Mucosa of descending colon (tissue), 3 donors: ENCODE data around the gene TRIM40. TPM values are rescaled to one million over a fixed set of nuclear protein-coding genes. Genes with fewer than 3 reads are reported as not detected.
A peak's percentile ranks its signal among the peaks of the same experiment; 100 is the strongest.

ENCODE experiments used
- ATAC-seq: fragments of 200-7000 bp; cut with Tn5 transposase; one replicate; pipeline ENCODE4 v1.9.1; 2020; ENCODE audit warnings: mild to moderate bottlenecking, moderate library complexity
- DNase-seq, 3 donors: peaks; one replicate each; pipeline ENCODE4 v3.0.0-alpha.2; 2020
- H3K36me3 ChIP-seq: fragments of 200-600 bp; one replicate; pipeline ENCODE4 v1.8.0; 2021; ENCODE audit warnings: low read depth, mild to moderate bottlenecking
- H3K4me1 ChIP-seq: fragments of 200-600 bp; one replicate; pipeline ENCODE4 v1.8.0; 2021; ENCODE audit warnings: low read depth, mild to moderate bottlenecking
- H3K4me3 ChIP-seq: fragments of 200-600 bp; one replicate; pipeline ENCODE4 v1.8.0; 2021; ENCODE audit warnings: mild to moderate bottlenecking
- H3K9me3 ChIP-seq: fragments of 200-600 bp; one replicate; pipeline ENCODE4 v1.8.0; 2021; ENCODE audit warnings: mild to moderate bottlenecking
- intact Hi-C, 2 donors: fragments of 100-400 bp; cut with DNase I in 1 of 2; cut with micrococcal nuclease in 1 of 2; formaldehyde crosslinking; loops; one replicate each; pipeline versions ENCODE4 v1.11.0 to v1.11.1; 2022; cut with DNase I, micrococcal nuclease
- long read RNA-seq, 2 donors: library from polyadenylated mRNA; unstranded; transcript quantifications; one replicate each; pipeline ENCODE4 v2.0.0, GENCODE V29; 2019 to 2021
- total RNA-seq, 3 donors: library from RNA; stranded (reverse); fragmentation: NEBNext Ultra II Directional in 2 of 3; extraction: Animal tissue kit (Norgen Biotek cat#: 25700) in 2 of 3; gene quantifications; one replicate each; pipeline versions ENCODE4 v1.2.1 to v1.2.4, GENCODE V29; 2021 to 2023
- TF ChIP-seq, protein P1 (sequence below): fragments of 200-600 bp; IDR thresholded peaks from one replicate; pipeline ENCODE4 v1.8.0; 2022; ENCODE audit warnings: antibody characterized with exemption, mild to moderate bottlenecking
- donor health status: DM: no; HTN: no; CAD: no; lungs with moderate emphysema.
- donor health status: DM: no; HTN: no; CAD: no.
- donor health status: DM: no; HTN: yes; CAD: no.

Gene TRIM40, protein sequence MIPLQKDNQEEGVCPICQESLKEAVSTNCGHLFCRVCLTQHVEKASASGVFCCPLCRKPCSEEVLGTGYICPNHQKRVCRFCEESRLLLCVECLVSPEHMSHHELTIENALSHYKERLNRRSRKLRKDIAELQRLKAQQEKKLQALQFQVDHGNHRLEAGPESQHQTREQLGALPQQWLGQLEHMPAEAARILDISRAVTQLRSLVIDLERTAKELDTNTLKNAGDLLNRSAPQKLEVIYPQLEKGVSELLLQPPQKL
- 10 to 100 TPM; 19.8 to 37.3 (median 33.4) TPM for total RNA-seq
- long read RNA-seq, donor 1, partial matches to known transcripts: 1 of 4 reads
- long read RNA-seq, donor 1, other reads (novel, unspliced or antisense): 3 of 4 reads
- long read RNA-seq, donor 2, partial matches to known transcripts: 0 of 9 reads
- long read RNA-seq, donor 2, other reads (novel, unspliced or antisense): 8 of 9 reads

DNA sequence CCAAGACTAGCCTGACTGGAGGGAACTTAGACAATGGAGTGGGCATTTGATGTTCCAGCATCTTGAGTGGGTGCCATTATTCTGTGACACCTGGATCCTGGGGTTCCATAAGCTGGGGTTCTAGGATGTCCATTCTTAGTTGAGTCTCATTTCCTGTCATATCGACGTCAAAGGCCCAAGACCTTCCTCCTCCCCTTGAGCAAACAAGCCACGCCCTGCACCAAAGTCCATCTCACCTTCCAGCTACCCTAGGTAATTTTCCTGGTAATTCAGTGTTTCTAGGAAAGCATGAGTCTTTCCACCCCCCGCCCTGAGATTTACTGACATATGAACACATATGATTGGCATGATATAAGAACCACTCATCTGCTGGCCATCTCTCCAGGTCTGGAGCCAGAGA, at the start of gene TRIM40:
Gene TRIM40 (plus strand): TSS at position 384 of the 400 bp plus-strand sequence. CDS start 897 bp downstream, outside the sequence.
- TF ChIP-seq, protein P1, sequence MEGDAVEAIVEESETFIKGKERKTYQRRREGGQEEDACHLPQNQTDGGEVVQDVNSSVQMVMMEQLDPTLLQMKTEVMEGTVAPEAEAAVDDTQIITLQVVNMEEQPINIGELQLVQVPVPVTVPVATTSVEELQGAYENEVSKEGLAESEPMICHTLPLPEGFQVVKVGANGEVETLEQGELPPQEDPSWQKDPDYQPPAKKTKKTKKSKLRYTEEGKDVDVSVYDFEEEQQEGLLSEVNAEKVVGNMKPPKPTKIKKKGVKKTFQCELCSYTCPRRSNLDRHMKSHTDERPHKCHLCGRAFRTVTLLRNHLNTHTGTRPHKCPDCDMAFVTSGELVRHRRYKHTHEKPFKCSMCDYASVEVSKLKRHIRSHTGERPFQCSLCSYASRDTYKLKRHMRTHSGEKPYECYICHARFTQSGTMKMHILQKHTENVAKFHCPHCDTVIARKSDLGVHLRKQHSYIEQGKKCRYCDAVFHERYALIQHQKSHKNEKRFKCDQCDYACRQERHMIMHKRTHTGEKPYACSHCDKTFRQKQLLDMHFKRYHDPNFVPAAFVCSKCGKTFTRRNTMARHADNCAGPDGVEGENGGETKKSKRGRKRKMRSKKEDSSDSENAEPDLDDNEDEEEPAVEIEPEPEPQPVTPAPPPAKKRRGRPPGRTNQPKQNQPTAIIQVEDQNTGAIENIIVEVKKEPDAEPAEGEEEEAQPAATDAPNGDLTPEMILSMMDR: no peak
- H3K4me3 ChIP-seq: no peak within 1 kb of the TSS
- ATAC-seq: peak; percentile 88
- DNase-seq: peak; percentile 75 to 89 (median 80)
- no peaks in the 10 kb centered on the region for H3K36me3 ChIP-seq
- H3K4me1 ChIP-seq: peaks cover 7% of the 10 kb centered on the region
- intact Hi-C loops: loop anchor here in 1 of 2 donors (10.0 kb wide), 1 partner anchor 291 kb away; no protein-coding TSS in a partner anchor
- H3K9me3 ChIP-seq: no peaks in the 10 kb centered on the region

DNA sequence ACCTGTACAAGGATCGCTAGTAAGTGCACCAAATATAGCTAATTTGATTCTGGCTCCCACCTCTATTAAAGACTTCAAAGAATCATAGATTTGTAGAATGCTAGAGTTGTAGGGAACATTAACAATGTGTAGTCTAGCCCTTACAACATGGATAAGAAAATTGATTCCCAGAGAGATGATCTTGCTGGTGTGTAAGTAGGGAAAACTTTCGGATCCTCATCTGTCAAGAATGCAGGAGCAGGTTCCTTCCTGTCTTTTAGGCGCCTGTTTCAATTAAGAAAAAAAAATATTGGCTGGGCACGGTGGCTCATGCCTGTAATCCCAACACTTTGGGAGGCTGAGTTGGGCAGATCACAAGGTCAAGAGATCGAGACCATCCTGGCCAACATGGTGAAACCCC, 48.1 kb upstream of the TRIM40 start:
- ATAC-seq (no peak), DNase-seq (no peak)
- no peaks in the 10 kb centered on the region for H3K36me3 ChIP-seq
- intact Hi-C loops: no loop called here
- no peak overlapping the region for H3K4me3 ChIP-seq
- no peaks in the 10 kb centered on the region for H3K9me3 ChIP-seq
- H3K4me1 ChIP-seq: peaks cover 6% of the 10 kb centered on the region
- TF ChIP-seq, protein P1: no peak

DNA sequence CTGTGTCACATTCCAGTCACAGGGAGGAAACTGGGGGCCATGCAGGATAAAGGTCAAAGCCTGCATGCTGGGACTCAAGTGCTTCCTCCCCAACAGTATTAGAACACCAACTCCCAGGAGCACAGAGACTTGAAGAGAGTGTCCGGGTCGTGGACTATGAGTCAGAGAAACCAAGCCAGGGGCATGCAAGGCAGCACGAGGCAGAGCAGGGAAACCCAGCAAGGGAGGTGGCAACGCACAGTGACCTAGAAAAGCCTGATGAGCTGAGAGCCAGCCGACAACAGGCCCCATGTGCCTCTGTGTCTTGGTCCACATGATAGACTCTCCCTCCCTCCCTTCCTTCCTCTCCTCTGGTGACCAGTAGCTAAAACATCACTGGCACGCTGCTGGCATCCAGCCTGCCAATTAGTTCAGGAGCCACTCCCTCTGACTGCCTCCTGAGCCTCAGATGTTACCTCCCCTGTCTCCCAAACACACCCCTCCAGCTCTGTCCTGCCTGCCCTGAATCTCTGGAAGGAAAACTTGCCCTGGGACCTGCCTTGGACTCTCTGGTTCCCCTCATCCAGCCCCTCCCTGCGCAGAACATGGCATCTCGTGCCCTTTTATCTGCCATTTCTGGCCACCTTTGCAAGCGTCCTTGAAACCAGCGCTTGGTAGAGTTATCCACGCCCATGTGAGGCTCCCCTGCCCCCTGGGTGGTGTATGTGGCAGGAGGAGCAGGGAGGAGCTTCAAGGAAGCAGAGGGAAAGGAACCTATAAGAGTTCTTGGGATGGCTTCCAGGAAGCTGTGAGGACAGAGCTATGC, 44.2 kb upstream of the TRIM40 start:
- intact Hi-C loops: no loop called here
- no peak overlapping the region for H3K4me3 ChIP-seq
- H3K9me3 ChIP-seq: no peaks in the 10 kb centered on the region
- peak; percentile 81 to 86 (median 83) for DNase-seq
- TF ChIP-seq, protein P1: no peak
- peak; percentile 88 for ATAC-seq
- H3K4me1 ChIP-seq: peaks cover 6% of the 10 kb centered on the region
- H3K36me3 ChIP-seq: no peaks in the 10 kb centered on the region

DNA sequence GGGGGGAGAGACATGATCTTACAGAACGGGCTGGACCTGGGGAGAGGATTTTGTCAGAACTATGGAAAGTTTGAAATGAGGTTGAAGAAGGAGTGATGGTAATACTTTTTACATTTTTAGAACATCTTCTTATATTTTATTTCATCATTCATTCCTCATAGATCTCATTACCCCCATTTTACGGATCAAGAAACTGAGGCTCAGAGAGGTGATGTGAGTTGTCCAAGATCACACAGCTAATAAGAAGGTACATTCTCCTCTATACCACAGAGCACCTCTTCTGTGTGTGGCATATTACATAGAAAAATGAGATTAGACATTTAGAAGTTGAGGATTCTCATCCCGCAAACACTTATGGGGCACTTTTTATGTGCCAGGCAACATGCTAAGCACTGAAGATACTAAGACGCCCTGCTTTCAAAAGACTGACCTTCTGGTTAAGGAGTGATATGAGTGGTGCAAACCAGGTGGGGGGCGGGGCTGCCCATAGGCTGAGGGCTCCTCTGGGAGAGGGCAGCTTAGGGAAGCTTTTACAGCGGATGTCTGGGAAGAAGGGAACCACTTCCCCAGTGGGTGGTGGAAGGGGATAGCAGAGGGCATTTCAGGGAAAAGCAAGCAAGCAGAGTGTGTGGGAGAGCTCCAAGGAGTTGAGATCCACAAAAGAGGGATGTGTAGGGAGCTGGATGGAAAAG, 42.9 kb upstream of the TRIM40 start:
- no peak for DNase-seq
- Histone ChIP-seq H3K9me3 (no peaks in the 10 kb centered on the region), H3K4me3 (no peak overlapping the region), H3K36me3 (no peaks in the 10 kb centered on the region), H3K4me1 (peaks cover 6% of the 10 kb centered on the region)
- intact Hi-C loops: no loop called here
- ATAC-seq: no peak
- TF ChIP-seq, protein P1: no peak

DNA sequence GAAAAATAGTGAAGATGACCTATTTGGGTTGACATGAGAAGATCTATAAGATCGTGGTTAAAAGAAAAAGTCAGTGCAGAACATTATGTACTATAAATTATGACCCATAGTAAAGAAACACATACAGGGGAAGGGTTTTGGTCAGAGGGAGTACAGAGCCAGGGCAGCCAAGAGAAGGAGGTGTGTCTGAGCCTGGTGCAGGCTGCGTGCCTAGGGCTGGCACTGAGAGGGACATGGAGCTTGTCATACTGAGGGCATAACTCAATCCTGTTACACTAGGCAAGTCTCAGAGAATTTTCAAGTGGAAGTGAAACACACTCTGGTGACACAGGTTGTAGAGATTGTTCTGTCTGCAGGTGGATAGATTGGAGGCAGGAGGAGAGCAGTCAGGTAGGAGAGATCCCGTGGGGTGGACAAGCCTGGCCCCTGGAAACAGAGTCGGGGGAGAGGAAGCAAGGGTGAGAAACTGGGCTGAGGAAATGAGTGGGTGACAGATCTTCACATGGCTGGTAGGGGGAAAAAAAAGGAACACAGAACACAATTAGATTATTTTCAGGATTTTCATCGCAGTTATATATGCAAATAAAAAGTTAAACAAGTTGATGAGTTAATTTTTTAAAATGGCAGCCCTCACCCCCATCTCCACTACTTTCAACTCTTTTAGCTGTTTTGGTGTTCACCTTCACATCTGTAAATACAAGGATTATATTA, 41.8 kb upstream of the TRIM40 start:
- Histone ChIP-seq H3K9me3 (no peaks in the 10 kb centered on the region), H3K4me3 (no peak overlapping the region), H3K4me1 (peaks cover 10% of the 10 kb centered on the region), H3K36me3 (no peaks in the 10 kb centered on the region)
- intact Hi-C loops: no loop called here
- no peak for DNase-seq
- TF ChIP-seq, protein P1: no peak
- no peak for ATAC-seq
